GM12878 (cell line): ENCODE measurements around the gene FBXW8. TPM values are rescaled to one million over a fixed set of nuclear protein-coding genes. Genes with fewer than 3 reads are reported as not detected.
A peak's percentile ranks its signal among the peaks of the same experiment; 100 is the strongest.

Experiments used
- ATAC-seq: fragments of 200-7000 bp; cut with Tn5 transposase; 3 replicates; pipeline ENCODE4 v1.9.1; 2020; ENCODE audit warnings: mild to moderate bottlenecking, moderate library complexity
- BruUV-seq: library from RNA; stranded (reverse); fragments of 400-500 nt; replicated peaks from 2 replicates; lab custom pipeline; 2021; lab: Mats Ljungman, UMichigan
- CTCF ChIA-PET: fragments of 300-600 bp; sonication (Branson Sonifier 250); formaldehyde crosslinking; extraction: SDS; loops from one replicate; lab custom pipeline; 2021; ENCODE audit warnings: inconsistent platforms; lab: Yijun Ruan, JAX
- POLR2A ChIA-PET: fragments of 350-600 bp; formaldehyde crosslinking; extraction: SDS; loops from one replicate; lab custom pipeline; 2021; ENCODE audit warnings: inconsistent platforms; lab: Charles Lee
- RAD21 ChIA-PET: fragments of 300-600 bp; sonication (Branson Sonifier 250); formaldehyde crosslinking; loops from one replicate; lab custom pipeline; 2023; ENCODE audit warnings: antibody characterized with exemption; ENCODE audit not compliant: unreplicated experiment; lab: Charles Lee
- SMC1A ChIA-PET: fragments of 300-600 bp; sonication (Branson Sonifier 250); formaldehyde crosslinking; loops from one replicate; lab custom pipeline; 2023; ENCODE audit not compliant: unreplicated experiment, uncharacterized antibody; lab: Charles Lee
- DNase-seq: peaks from one replicate; pipeline ENCODE4 v3.0.0-alpha.2; 2011; ENCODE audit warnings: low read depth, low spot score
- FAIRE-seq: peaks from 3 replicates; lab custom pipeline; 2011; peaks lifted over from hg19 to GRCh38; lab: Jason Lieb, UNC
- H2AFZ ChIP-seq: 2 replicates; pipeline ENCODE4 v1.6.0; 2011; ENCODE audit warnings: low read depth, low read length, control low read depth; ENCODE audit not compliant: control insufficient read depth
- H3K27ac ChIP-seq: 2 replicates; pipeline ENCODE4 v1.5.1; 2011; ENCODE audit warnings: control low read depth; ENCODE audit not compliant: control insufficient read depth, insufficient read depth
- H3K27me3 ChIP-seq, 2 experiments: replicated peaks in 1 of 2; 2 replicates each; pipeline versions ENCODE4 v1.6.0 to v1.6.1; 2011; ENCODE audit warnings: low read length in 1 of 2; ENCODE audit not compliant: control insufficient read depth in 2 of 2, insufficient read depth in 2 of 2
- H3K36me3 ChIP-seq, 2 experiments: 2 replicates each; pipeline ENCODE4 v1.5.1; 2011; ENCODE audit warnings: low read length in 1 of 2; ENCODE audit not compliant: control insufficient read depth in 2 of 2, insufficient read depth in 2 of 2
- H3K4me1 ChIP-seq: 2 replicates; pipeline ENCODE4 v1.6.1; 2011; ENCODE audit warnings: mild to moderate bottlenecking, low read length, moderate library complexity, mixed read lengths; ENCODE audit not compliant: control insufficient read depth, insufficient read depth
- H3K4me2 ChIP-seq: 2 replicates; pipeline ENCODE4 v1.6.0; 2011; ENCODE audit warnings: control low read depth; ENCODE audit not compliant: control insufficient read depth, insufficient read depth
- H3K4me3 ChIP-seq: fragments of 200-600 bp; sonication (generic); 2 replicates; pipeline ENCODE4 v1.5.1; 2016
- H3K79me2 ChIP-seq: 2 replicates; pipeline ENCODE4 v1.6.0; 2011; ENCODE audit warnings: low read length; ENCODE audit not compliant: control insufficient read depth, insufficient read depth
- H3K9ac ChIP-seq: 2 replicates; pipeline ENCODE4 v1.8.0; 2011; ENCODE audit warnings: low read length, control low read depth, mixed read lengths; ENCODE audit not compliant: control insufficient read depth, insufficient read depth
- H3K9me3 ChIP-seq: replicated peaks from 3 replicates; pipeline ENCODE4 v1.5.1; 2011; ENCODE audit warnings: mild to moderate bottlenecking, low read length; ENCODE audit not compliant: control insufficient read depth, insufficient read depth
- H4K20me1 ChIP-seq: 2 replicates; pipeline ENCODE4 v1.6.0; 2011; ENCODE audit not compliant: control insufficient read depth, insufficient read depth
- ATF7 ChIP-seq: fragments of 450-650 bp; IDR thresholded peaks from 2 replicates; pipeline ENCODE4 v1.6.1; 2016; ENCODE audit warnings: low read depth, mild to moderate bottlenecking
- HDAC6 ChIP-seq: fragments of 200-600 bp; sonication (generic); IDR thresholded peaks from one replicate; pipeline ENCODE4 v1.8.0; 2017; ENCODE audit warnings: antibody characterized with exemption; ENCODE audit not compliant: unreplicated experiment
- SIN3A ChIP-seq: IDR thresholded peaks from 2 replicates; pipeline ENCODE4 v1.6.1; 2012; ENCODE audit warnings: low read depth, low read length, improper control_type of control experiment
- SRF ChIP-seq, 2 experiments: IDR thresholded peaks; 2 replicates each; pipeline ENCODE4 v1.6.1; 2011; ENCODE audit warnings: low read depth in 2 of 2, low read length in 2 of 2, mild to moderate bottlenecking in 1 of 2, moderate library complexity in 1 of 2
- ZBTB11 ChIP-seq: fragments of 450-650 bp; formaldehyde crosslinking; IDR thresholded peaks from 2 replicates; pipeline ENCODE4 v1.5.0; 2022; ENCODE audit warnings: mild to moderate bottlenecking, missing genetic modification characterization
- ZNF24 ChIP-seq: fragments of 450-650 bp; IDR thresholded peaks from 2 replicates; pipeline ENCODE4 v1.6.1; 2017; ENCODE audit warnings: antibody characterized with exemption, mild to moderate bottlenecking
- WGBS: methylation state at CpG from one replicate; pipeline ENCODE4 v1.1.6; 2016; ENCODE audit warnings: low lambda C conversion rate; ENCODE audit not compliant: insufficient replicate concordance, insufficient coverage; ENCODE audit errors: missing lambda C conversion rate; 5-methylcytosine and 5-hydroxymethylcytosine counted together
- in situ Hi-C: fragments of 300-500 bp; cut with MboI; formaldehyde crosslinking; loops from 9 replicates; pipeline ENCODE4 v1.14.3; 2018; ENCODE audit warnings: mixed read lengths
- intact Hi-C: fragments of 100-400 bp; cut with micrococcal nuclease; formaldehyde crosslinking; loops from one replicate; pipeline ENCODE4 v1.14.2; 2022; ENCODE audit not compliant: unreplicated experiment
- polyA plus RNA-seq, 11 experiments: library from polyadenylated mRNA; depleted of rRNA in 4 of 11; unstranded in 6 of 11; stranded (reverse) in 5 of 11; fragments of >200 nt; fragmentation: Nextera tagmentation in 4 of 11; fragmentation: Illumina TruSeq in 1 of 11; extraction: Ambion mirVana in 4 of 11; extraction: Trizol in 1 of 11; gene quantifications; 1 replicate in 1 of 11; 2 replicates in 10 of 11; pipeline versions ENCODE4 v1.2.1 to v1.2.3, GENCODE V29; 2011 to 2016; ENCODE audit warnings: inconsistent platforms in 2 of 11, missing spikeins in 2 of 11, low read depth in 1 of 11
- total RNA-seq, 4 experiments: library from RNA; depleted of rRNA in 3 of 4; stranded (reverse); fragments of >200 nt in 3 of 4; fragmentation: Illumina TruSeq in 1 of 4; extraction: Trizol in 1 of 4; gene quantifications; 2 replicates each; pipeline versions ENCODE4 v1.2.1 to v1.2.3, GENCODE V29; 2013 to 2021
- TF ChIP-seq, protein P1 (sequence below): IDR thresholded peaks from 2 replicates; pipeline ENCODE4 v1.6.1; 2012; ENCODE audit warnings: improper control_type of control experiment, low read depth, low read length; ENCODE audit not compliant: insufficient replicate concordance
- TF ChIP-seq, protein P2 (sequence below): fragments of 450-650 bp; IDR thresholded peaks from 2 replicates; pipeline ENCODE4 v1.6.1; 2017; ENCODE audit warnings: mild to moderate bottlenecking, low read depth, inconsistent platforms; ENCODE audit not compliant: poor library complexity, severe bottlenecking

FBXW8 gene
- total and polyA plus RNA-seq, 10 of the 15 experiments (the other 5 are each of a cell fraction or from before 2014, with no cell fraction given), result 0.49 to 7.5 (median 4.4) TPM

DNA sequence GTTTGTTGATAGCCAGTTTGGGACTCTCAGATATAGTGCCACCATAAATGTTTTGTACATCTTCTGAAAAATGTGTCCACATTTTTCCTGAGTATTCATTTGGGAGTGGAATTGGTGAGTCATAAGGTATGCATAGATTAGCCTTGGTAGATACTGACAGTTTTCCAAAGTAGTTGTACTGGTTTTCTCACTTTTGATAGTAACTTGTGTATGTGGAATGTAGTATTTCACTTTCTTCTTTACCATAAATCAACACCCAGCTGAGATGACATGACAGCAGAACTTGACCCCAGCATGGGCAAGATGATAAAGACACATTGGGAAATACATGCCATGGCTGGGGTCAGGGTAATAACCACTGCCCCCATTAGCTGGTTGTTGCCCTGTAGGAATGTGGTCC, 5.4 kb downstream of the FBXW8 start (continued):
- TF ChIP-seq, protein P1, sequence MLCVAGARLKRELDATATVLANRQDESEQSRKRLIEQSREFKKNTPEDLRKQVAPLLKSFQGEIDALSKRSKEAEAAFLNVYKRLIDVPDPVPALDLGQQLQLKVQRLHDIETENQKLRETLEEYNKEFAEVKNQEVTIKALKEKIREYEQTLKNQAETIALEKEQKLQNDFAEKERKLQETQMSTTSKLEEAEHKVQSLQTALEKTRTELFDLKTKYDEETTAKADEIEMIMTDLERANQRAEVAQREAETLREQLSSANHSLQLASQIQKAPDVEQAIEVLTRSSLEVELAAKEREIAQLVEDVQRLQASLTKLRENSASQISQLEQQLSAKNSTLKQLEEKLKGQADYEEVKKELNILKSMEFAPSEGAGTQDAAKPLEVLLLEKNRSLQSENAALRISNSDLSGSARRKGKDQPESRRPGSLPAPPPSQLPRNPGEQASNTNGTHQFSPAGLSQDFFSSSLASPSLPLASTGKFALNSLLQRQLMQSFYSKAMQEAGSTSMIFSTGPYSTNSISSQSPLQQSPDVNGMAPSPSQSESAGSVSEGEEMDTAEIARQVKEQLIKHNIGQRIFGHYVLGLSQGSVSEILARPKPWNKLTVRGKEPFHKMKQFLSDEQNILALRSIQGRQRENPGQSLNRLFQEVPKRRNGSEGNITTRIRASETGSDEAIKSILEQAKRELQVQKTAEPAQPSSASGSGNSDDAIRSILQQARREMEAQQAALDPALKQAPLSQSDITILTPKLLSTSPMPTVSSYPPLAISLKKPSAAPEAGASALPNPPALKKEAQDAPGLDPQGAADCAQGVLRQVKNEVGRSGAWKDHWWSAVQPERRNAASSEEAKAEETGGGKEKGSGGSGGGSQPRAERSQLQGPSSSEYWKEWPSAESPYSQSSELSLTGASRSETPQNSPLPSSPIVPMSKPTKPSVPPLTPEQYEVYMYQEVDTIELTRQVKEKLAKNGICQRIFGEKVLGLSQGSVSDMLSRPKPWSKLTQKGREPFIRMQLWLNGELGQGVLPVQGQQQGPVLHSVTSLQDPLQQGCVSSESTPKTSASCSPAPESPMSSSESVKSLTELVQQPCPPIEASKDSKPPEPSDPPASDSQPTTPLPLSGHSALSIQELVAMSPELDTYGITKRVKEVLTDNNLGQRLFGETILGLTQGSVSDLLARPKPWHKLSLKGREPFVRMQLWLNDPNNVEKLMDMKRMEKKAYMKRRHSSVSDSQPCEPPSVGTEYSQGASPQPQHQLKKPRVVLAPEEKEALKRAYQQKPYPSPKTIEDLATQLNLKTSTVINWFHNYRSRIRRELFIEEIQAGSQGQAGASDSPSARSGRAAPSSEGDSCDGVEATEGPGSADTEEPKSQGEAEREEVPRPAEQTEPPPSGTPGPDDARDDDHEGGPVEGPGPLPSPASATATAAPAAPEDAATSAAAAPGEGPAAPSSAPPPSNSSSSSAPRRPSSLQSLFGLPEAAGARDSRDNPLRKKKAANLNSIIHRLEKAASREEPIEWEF, result no peak
- TF ChIP-seq SIN3A, result no peak
- no peak for TF ChIP-seq HDAC6
- TF ChIP-seq ZNF24, result no peak
- TF ChIP-seq, all 136 proteins: peak for 0

DNA sequence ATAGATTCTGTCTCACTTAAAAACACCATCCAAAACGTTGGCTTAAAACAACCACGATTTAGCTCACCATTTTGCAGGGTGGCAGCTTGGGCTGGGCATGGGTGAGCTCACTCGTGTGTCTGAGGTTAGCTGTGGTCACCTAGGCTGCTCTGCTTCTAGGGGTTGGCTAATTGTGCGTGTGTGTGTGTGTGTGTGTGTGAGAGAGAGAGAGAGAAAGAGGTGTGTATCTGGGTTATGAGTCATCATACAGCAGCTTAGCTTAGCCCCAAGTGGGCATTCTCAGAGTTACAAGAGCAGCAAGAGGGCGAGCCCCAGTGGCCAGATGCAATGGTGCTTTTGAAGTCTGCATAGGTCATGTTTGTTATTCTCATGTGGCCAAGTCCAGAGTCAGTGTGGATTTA, 6.0 kb downstream of the FBXW8 start:
- H3K4me2 ChIP-seq, result no peak overlapping the region
- no peak overlapping the region for H3K27ac ChIP-seq
- H3K9ac ChIP-seq, result no peak overlapping the region
- FAIRE-seq, result no peak
- ChIA-PET SMC1A (interaction anchor here (0.9 kb wide), 1 partner anchor 207 kb away, joined by 3 read pairs; no protein-coding TSS in a partner anchor), CTCF (interaction anchor here (0.6 to 1.0 kb wide), 3 partner anchors 16 to 213 kb away, joined by 3 read pairs; no protein-coding TSS in a partner anchor), RAD21 (interaction anchor here (0.6 to 1.4 kb wide), 2 partner anchors 110 to 214 kb away, joined by 3 to 4 read pairs; no protein-coding TSS in a partner anchor), POLR2A (interaction anchor here (0.6 kb wide), 1 partner anchor 1054 kb away, joined by 4 read pairs; no protein-coding TSS in a partner anchor)
- peak; percentile 98 for ATAC-seq
- H3K27me3 ChIP-seq, result 0 out of 4 replicates have a peak, but pooled peaks cover 0 to 3% of the 10 kb centered on the region in 2 experiments
- H3K36me3 ChIP-seq, result no peaks in the 10 kb centered on the region
- H2AFZ ChIP-seq, result no peak overlapping the region
- H3K4me3 ChIP-seq, result no peak overlapping the region
- WGBS, result 9% methylated on average over 5 of the region's 5 CpGs
- intact Hi-C loops (no loop called here), in situ Hi-C loops (no loop called here)
- peaks cover 3% of the 10 kb centered on the region; the same call in 1 of the 2 replicates for H4K20me1 ChIP-seq
- H3K4me1 ChIP-seq, result peaks cover 7% of the 10 kb centered on the region
- peak; percentile 51 for DNase-seq
- H3K9me3 ChIP-seq, result no peaks in the 10 kb centered on the region; the same call in 2 of the 3 replicates
- no peaks in the 10 kb centered on the region; the same call in 1 of the 2 replicates for H3K79me2 ChIP-seq
- BruUV-seq, result no TSS peak
- no peak for TF ChIP-seq SRF (IDR thresholded peaks at IDR 0.05; ENCODE audit: low read depth in 2 of 2, low read length in 2 of 2)
- TF ChIP-seq ZBTB11, result no peak
- TF ChIP-seq, protein P2, sequence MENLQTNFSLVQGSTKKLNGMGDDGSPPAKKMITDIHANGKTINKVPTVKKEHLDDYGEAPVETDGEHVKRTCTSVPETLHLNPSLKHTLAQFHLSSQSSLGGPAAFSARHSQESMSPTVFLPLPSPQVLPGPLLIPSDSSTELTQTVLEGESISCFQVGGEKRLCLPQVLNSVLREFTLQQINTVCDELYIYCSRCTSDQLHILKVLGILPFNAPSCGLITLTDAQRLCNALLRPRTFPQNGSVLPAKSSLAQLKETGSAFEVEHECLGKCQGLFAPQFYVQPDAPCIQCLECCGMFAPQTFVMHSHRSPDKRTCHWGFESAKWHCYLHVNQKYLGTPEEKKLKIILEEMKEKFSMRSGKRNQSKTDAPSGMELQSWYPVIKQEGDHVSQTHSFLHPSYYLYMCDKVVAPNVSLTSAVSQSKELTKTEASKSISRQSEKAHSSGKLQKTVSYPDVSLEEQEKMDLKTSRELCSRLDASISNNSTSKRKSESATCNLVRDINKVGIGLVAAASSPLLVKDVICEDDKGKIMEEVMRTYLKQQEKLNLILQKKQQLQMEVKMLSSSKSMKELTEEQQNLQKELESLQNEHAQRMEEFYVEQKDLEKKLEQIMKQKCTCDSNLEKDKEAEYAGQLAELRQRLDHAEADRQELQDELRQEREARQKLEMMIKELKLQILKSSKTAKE, result peak; percentile 26
- TF ChIP-seq ATF7, result peak; percentile 81
